Endothelial cell of umbilical vein (primary cell): ENCODE results near the gene RRAGD.

Experiments used
- CTCF ChIP-seq, 2 donors: IDR thresholded peaks; 1 replicate in 1 of 2; 2 replicates in 1 of 2; pipeline ENCODE4 v1.5.1; 2011; ENCODE audit warnings: low read length in 2 of 2, mild to moderate bottlenecking in 2 of 2, moderate library complexity in 2 of 2, control low read depth in 1 of 2, inconsistent platforms in 1 of 2, low read depth in 1 of 2; ENCODE audit not compliant: insufficient read depth in 1 of 2; ENCODE audit errors: extremely low read depth in 1 of 2
- EZH2 ChIP-seq: IDR thresholded peaks from 2 replicates; pipeline ENCODE4 v1.6.1; 2012; ENCODE audit warnings: borderline replicate concordance, low read depth, mild to moderate bottlenecking, moderate library complexity, low read length, inconsistent platforms; ENCODE audit not compliant: severe bottlenecking
- JUN ChIP-seq: IDR thresholded peaks from 2 replicates; pipeline ENCODE4 v1.6.1; 2011; ENCODE audit warnings: borderline replicate concordance, low read depth; ENCODE audit not compliant: insufficient read length, insufficient read depth
- POLR2A ChIP-seq: IDR thresholded peaks from 2 replicates; pipeline ENCODE4 v1.6.1; 2012; ENCODE audit warnings: low read depth, mild to moderate bottlenecking, control low read depth, low read length
- POLR2AphosphoS5 ChIP-seq: IDR thresholded peaks from 2 replicates; pipeline ENCODE4 v1.6.1; 2012; ENCODE audit warnings: low read depth, mild to moderate bottlenecking, control low read depth, low read length, moderate library complexity; ENCODE audit not compliant: insufficient read depth

GRCh38 chr6:89412071-89413005 is at the start of gene RRAGD:
- TF ChIP-seq EZH2, result no peak
- TF ChIP-seq CTCF (IDR thresholded peaks at IDR 0.05; ENCODE audit: extremely low read depth in 1 of 2, insufficient read depth in 1 of 2, low read depth in 1 of 2, low read length in 2 of 2), result no peak
- no peak for TF ChIP-seq POLR2A
- TF ChIP-seq JUN, result no peak
- no peak for TF ChIP-seq POLR2AphosphoS5
